Measurements from ENCODE around the gene MAP2.

DNA sequence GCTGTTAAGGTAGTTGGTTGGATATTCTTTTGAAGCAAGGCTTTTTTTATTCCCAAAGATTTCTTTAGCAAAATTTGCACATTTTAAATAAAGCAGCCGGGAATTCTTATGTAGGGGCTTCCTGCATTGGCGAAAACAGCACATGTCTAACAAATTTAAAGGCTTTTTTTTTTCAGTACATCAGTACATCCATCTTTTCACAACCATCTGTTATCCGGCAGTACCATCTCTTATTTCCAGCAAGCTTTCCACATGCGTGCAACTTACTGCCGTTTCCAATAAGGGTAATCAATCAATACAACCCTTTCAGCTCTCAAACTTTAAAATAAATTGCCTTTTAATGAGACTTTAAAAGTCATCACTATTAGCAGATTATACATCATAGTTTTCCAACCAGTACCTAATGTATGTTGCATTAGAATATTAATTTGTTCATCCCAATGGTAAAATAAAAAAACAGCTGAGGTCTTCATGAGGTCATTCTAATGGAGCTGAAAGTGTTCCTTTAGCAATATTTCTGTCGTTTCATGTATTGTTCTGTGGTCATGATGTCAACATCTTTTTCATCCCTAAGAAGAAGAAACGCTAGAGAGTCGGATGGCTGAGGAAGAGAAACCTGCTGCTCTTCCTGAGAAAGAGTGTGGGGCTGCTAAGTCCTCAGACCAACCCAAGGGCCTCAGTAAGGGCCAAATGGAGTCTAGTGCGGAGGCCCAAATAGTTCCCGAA is 266.3 kb downstream of the MAP2 start:
- TF ChIP-seq POLR2AphosphoS5 (IDR thresholded peaks at IDR 0.05) (no peak), EP300 (IDR thresholded peaks at IDR 0.05) (no peak), POLR2A (IDR thresholded peaks at IDR 0.05) (no peak)
- TF ChIP-seq, protein P1, sequence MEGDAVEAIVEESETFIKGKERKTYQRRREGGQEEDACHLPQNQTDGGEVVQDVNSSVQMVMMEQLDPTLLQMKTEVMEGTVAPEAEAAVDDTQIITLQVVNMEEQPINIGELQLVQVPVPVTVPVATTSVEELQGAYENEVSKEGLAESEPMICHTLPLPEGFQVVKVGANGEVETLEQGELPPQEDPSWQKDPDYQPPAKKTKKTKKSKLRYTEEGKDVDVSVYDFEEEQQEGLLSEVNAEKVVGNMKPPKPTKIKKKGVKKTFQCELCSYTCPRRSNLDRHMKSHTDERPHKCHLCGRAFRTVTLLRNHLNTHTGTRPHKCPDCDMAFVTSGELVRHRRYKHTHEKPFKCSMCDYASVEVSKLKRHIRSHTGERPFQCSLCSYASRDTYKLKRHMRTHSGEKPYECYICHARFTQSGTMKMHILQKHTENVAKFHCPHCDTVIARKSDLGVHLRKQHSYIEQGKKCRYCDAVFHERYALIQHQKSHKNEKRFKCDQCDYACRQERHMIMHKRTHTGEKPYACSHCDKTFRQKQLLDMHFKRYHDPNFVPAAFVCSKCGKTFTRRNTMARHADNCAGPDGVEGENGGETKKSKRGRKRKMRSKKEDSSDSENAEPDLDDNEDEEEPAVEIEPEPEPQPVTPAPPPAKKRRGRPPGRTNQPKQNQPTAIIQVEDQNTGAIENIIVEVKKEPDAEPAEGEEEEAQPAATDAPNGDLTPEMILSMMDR (IDR thresholded peaks at IDR 0.05) = no peak
